HCT116 (cell line): ENCODE data around the gene CES3. TPM values are rescaled to one million over a fixed set of nuclear protein-coding genes. Genes with fewer than 3 reads are reported as not detected.

ENCODE experiments used
- ATAC-seq: fragments of 200-7000 bp; cut with Tn5 transposase; 2 replicates; pipeline ENCODE4 v1.9.1; 2020; ENCODE audit warnings: mild to moderate bottlenecking, moderate library complexity
- BruUV-seq: library from RNA; stranded (reverse); fragments of 400-500 nt; replicated peaks from 2 replicates; lab custom pipeline; 2021; lab: Mats Ljungman, UMichigan
- CTCF ChIA-PET: fragments of 300-600 bp; sonication (Branson Sonifier 250); formaldehyde crosslinking; loops from one replicate; lab custom pipeline; 2021; ENCODE audit warnings: antibody characterized with exemption; lab: Charles Lee
- POLR2A ChIA-PET: fragments of 300-600, 350-600 bp; sonication (Branson Sonifier 250); formaldehyde crosslinking; loops from one replicate; lab custom pipeline; 2021; ENCODE audit warnings: antibody characterized with exemption; lab: Charles Lee
- RAD21 ChIA-PET, 2 experiments: fragments of 300-600 bp; sonication (Branson Sonifier 250); formaldehyde crosslinking; loops; one replicate each; lab custom pipeline; 2023; ENCODE audit warnings: low total read pairs in 2 of 2; ENCODE audit not compliant: uncharacterized antibody in 2 of 2, unreplicated experiment in 2 of 2, low non-redundant PET in 1 of 2; lab: Charles Lee
- DNase-seq: peaks from one replicate; pipeline ENCODE4 v3.0.0-alpha.2; 2010; ENCODE audit warnings: low read depth, low spot score
- H2AFZ ChIP-seq: fragments of 200-600 bp; shearing (Covaris generic), sonication (generic); 2 replicates; pipeline ENCODE4 v1.6.1; 2017; ENCODE audit warnings: low read depth, mixed run types, mixed read lengths, antibody characterized with exemption, low read length; ENCODE audit not compliant: poor library complexity, severe bottlenecking
- H3K27ac ChIP-seq: 2 replicates; pipeline ENCODE4 v1.5.1; 2012; ENCODE audit warnings: low read depth, low read length
- H3K27me3 ChIP-seq: fragments of 200-600 bp; sonication (generic); 2 replicates; pipeline ENCODE4 v1.6.1; 2016; ENCODE audit warnings: mixed run types, low read length, mixed read lengths; ENCODE audit not compliant: insufficient read depth
- H3K36me3 ChIP-seq, 2 experiments: fragments of 200-500 bp in 1 of 2; fragments of 200-600 bp in 1 of 2; sonication (Bioruptor generic) in 1 of 2; sonication (generic) in 1 of 2; 2 replicates each; pipeline versions ENCODE4 v1.5.1 to v1.6.1; 2014 to 2016; ENCODE audit warnings: low read length in 2 of 2, inconsistent platforms in 1 of 2, mixed read lengths in 1 of 2, mixed run types in 1 of 2; ENCODE audit not compliant: insufficient read depth in 2 of 2, control insufficient read depth in 1 of 2
- H3K4me1 ChIP-seq, 2 experiments: fragments of 200-600 bp in 1 of 2; sonication (generic) in 1 of 2; 2 replicates each; pipeline versions ENCODE4 v1.5.1 to v1.6.1; 2012 to 2017; ENCODE audit warnings: low read length in 2 of 2, inconsistent platforms in 1 of 2, mild to moderate bottlenecking in 1 of 2, mixed read lengths in 1 of 2, mixed run types in 1 of 2, moderate library complexity in 1 of 2; ENCODE audit not compliant: insufficient read depth in 2 of 2, control insufficient read depth in 1 of 2
- H3K4me2 ChIP-seq: fragments of 200-600 bp; sonication (generic); 2 replicates; pipeline ENCODE4 v1.6.1; 2017; ENCODE audit warnings: mixed run types, low read length, mixed read lengths
- H3K4me3 ChIP-seq, 2 experiments: fragments of 200-600 bp in 1 of 2; sonication (generic) in 1 of 2; replicated peaks in 1 of 2; 2 replicates each; pipeline ENCODE4 v1.5.1; 2011 to 2016; ENCODE audit warnings: low read length in 2 of 2, control low read depth in 1 of 2, low read depth in 1 of 2, mild to moderate bottlenecking in 1 of 2, mixed read lengths in 1 of 2, mixed run types in 1 of 2
- H3K79me2 ChIP-seq: fragments of 200-600 bp; sonication (generic); 2 replicates; pipeline ENCODE4 v1.6.1; 2017; ENCODE audit warnings: mild to moderate bottlenecking, mixed run types, low read length, moderate library complexity, mixed read lengths; ENCODE audit not compliant: insufficient read depth
- H3K9ac ChIP-seq: fragments of 200-600 bp; sonication (generic); 2 replicates; pipeline ENCODE4 v1.6.1; 2016; ENCODE audit warnings: low read length, mixed read lengths
- H3K9me2 ChIP-seq: fragments of 200-600 bp; sonication (generic), shearing (Covaris generic); 2 replicates; pipeline ENCODE4 v1.6.1; 2017; ENCODE audit warnings: mixed run types, mild to moderate bottlenecking, moderate library complexity; ENCODE audit not compliant: insufficient read depth
- H3K9me3 ChIP-seq, 2 experiments: fragments of 200-500 bp in 1 of 2; fragments of 200-600 bp in 1 of 2; sonication (Bioruptor generic) in 1 of 2; sonication (generic) in 1 of 2; 2 replicates each; pipeline ENCODE4 v1.6.1; 2014 to 2017; ENCODE audit warnings: low read length in 2 of 2, mixed read lengths in 2 of 2, inconsistent platforms in 1 of 2, low read depth in 1 of 2, mild to moderate bottlenecking in 1 of 2, mixed run types in 1 of 2, moderate library complexity in 1 of 2; ENCODE audit not compliant: control insufficient read depth in 1 of 2, insufficient read depth in 1 of 2
- H4K20me1 ChIP-seq: fragments of 200-600 bp; sonication (generic), shearing (Covaris generic); 2 replicates; pipeline ENCODE4 v1.6.1; 2017; ENCODE audit warnings: mixed run types, mild to moderate bottlenecking, moderate library complexity; ENCODE audit not compliant: insufficient read depth
- CEBPB ChIP-seq: IDR thresholded peaks from 2 replicates; pipeline ENCODE4 v1.6.1; 2012; ENCODE audit warnings: low read depth
- EGR1 ChIP-seq: IDR thresholded peaks from 2 replicates; pipeline ENCODE4 v1.6.1; 2012; ENCODE audit warnings: low read depth
- EZH2phosphoT487 ChIP-seq: fragments of 200-600 bp; IDR thresholded peaks from 2 replicates; pipeline ENCODE4 v1.6.1; 2018; ENCODE audit warnings: antibody characterized with exemption, borderline replicate concordance
- JUND ChIP-seq: IDR thresholded peaks from 2 replicates; pipeline ENCODE4 v1.6.1; 2012
- POLR2A ChIP-seq: IDR thresholded peaks from 2 replicates; pipeline ENCODE4 v1.7.0; 2011; ENCODE audit warnings: borderline replicate concordance; ENCODE audit not compliant: insufficient read depth, insufficient read length; ENCODE audit errors: extremely low read depth
- RAD21 ChIP-seq: IDR thresholded peaks from 2 replicates; pipeline ENCODE4 v1.6.1; 2012; ENCODE audit warnings: low read depth, mild to moderate bottlenecking
- SIN3A ChIP-seq: IDR thresholded peaks from 2 replicates; pipeline ENCODE4 v1.6.1; 2012; ENCODE audit warnings: low read depth
- SP1 ChIP-seq: IDR thresholded peaks from 2 replicates; pipeline ENCODE4 v1.6.1; 2012; ENCODE audit warnings: low read depth
- YY1 ChIP-seq: IDR thresholded peaks from 2 replicates; pipeline ENCODE4 v1.6.1; 2011; ENCODE audit warnings: low read length, low read depth, moderate library complexity, mild to moderate bottlenecking; ENCODE audit not compliant: insufficient replicate concordance; ENCODE audit errors: extremely low read depth
- intact Hi-C: fragments of 100-400 bp; cut with micrococcal nuclease; formaldehyde crosslinking; loops from 2 replicates; pipeline ENCODE4 v1.10.0; 2022
- total RNA-seq: library from RNA; stranded (reverse); gene quantifications from one replicate; pipeline ENCODE4 v1.2.1, GENCODE V29; 2021; ENCODE audit not compliant: unreplicated experiment
- TF ChIP-seq, protein P1 (sequence below): IDR thresholded peaks from 2 replicates; pipeline ENCODE4 v1.6.1; 2011; ENCODE audit warnings: mild to moderate bottlenecking, low read length, moderate library complexity; ENCODE audit not compliant: insufficient replicate concordance; ENCODE audit errors: extremely low read depth
- TF ChIP-seq, protein P2 (sequence below): IDR thresholded peaks from 2 replicates; pipeline ENCODE4 v1.6.1; 2012
- TF ChIP-seq, protein P3 (sequence below): IDR thresholded peaks from 2 replicates; pipeline ENCODE4 v1.6.1; 2012; ENCODE audit warnings: low read depth

CES3 gene
- total RNA-seq, 1 experiment from 2014 or later = 10.8 TPM

DNA sequence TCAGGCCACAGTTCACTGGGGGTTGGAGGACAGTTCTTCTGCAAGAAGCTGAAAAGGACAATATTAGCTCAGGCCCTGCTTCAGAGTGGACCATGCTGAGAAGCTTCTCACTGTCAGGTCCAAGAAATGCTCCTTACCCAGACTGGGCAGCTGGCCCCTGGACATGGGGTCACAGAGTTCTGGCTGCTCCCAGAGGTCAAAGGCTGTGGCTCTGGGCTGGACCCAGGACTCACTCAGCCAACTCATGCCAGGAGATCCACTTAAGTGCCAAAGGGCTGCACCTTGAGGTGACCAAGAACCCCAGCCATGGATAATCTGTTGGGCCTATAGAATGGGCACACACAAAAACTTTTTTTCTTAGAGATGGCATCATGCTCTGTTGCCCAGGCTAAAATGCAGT lies 21.7 kb upstream of the CES3 start:
- H3K79me2 ChIP-seq = peaks cover 37% of the 10 kb centered on the region
- RAD21 ChIA-PET = no interaction called here
- peaks cover 29 to 33% of the 10 kb centered on the region in 2 experiments; a peak in 3 of 4 replicates for H3K36me3 ChIP-seq
- no peaks in the 10 kb centered on the region for H3K9me2 ChIP-seq
- BruUV-seq = no TSS peak
- ATAC-seq (no peak), DNase-seq (no peak)
- peaks cover 0 to 13% of the 10 kb centered on the region in 2 experiments; a peak in 2 of 4 replicates for H3K4me1 ChIP-seq
- H4K20me1 ChIP-seq = no peaks in the 10 kb centered on the region
- intact Hi-C loops = no loop called here
- no peaks in the 10 kb centered on the region for H3K27me3 ChIP-seq
- H3K4me2 ChIP-seq = no peak overlapping the region
- H3K9ac ChIP-seq = no peak overlapping the region
- H2AFZ ChIP-seq = no peak overlapping the region
- no peaks in the 10 kb centered on the region for H3K9me3 ChIP-seq
- no peak overlapping the region for H3K27ac ChIP-seq
- CTCF ChIA-PET = no interaction called here
- H3K4me3 ChIP-seq = no peak overlapping the region
- TF ChIP-seq POLR2A (no peak), CEBPB (no peak), EGR1 (no peak), SIN3A (no peak), JUND (no peak), EZH2phosphoT487 (no peak), RAD21 (no peak), SP1 (no peak), YY1 (no peak)
- TF ChIP-seq, protein P1, sequence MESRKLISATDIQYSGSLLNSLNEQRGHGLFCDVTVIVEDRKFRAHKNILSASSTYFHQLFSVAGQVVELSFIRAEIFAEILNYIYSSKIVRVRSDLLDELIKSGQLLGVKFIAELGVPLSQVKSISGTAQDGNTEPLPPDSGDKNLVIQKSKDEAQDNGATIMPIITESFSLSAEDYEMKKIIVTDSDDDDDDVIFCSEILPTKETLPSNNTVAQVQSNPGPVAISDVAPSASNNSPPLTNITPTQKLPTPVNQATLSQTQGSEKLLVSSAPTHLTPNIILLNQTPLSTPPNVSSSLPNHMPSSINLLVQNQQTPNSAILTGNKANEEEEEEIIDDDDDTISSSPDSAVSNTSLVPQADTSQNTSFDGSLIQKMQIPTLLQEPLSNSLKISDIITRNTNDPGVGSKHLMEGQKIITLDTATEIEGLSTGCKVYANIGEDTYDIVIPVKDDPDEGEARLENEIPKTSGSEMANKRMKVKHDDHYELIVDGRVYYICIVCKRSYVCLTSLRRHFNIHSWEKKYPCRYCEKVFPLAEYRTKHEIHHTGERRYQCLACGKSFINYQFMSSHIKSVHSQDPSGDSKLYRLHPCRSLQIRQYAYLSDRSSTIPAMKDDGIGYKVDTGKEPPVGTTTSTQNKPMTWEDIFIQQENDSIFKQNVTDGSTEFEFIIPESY = no peak
- TF ChIP-seq, protein P2, sequence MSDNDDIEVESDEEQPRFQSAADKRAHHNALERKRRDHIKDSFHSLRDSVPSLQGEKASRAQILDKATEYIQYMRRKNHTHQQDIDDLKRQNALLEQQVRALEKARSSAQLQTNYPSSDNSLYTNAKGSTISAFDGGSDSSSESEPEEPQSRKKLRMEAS = no peak
- TF ChIP-seq, protein P3, sequence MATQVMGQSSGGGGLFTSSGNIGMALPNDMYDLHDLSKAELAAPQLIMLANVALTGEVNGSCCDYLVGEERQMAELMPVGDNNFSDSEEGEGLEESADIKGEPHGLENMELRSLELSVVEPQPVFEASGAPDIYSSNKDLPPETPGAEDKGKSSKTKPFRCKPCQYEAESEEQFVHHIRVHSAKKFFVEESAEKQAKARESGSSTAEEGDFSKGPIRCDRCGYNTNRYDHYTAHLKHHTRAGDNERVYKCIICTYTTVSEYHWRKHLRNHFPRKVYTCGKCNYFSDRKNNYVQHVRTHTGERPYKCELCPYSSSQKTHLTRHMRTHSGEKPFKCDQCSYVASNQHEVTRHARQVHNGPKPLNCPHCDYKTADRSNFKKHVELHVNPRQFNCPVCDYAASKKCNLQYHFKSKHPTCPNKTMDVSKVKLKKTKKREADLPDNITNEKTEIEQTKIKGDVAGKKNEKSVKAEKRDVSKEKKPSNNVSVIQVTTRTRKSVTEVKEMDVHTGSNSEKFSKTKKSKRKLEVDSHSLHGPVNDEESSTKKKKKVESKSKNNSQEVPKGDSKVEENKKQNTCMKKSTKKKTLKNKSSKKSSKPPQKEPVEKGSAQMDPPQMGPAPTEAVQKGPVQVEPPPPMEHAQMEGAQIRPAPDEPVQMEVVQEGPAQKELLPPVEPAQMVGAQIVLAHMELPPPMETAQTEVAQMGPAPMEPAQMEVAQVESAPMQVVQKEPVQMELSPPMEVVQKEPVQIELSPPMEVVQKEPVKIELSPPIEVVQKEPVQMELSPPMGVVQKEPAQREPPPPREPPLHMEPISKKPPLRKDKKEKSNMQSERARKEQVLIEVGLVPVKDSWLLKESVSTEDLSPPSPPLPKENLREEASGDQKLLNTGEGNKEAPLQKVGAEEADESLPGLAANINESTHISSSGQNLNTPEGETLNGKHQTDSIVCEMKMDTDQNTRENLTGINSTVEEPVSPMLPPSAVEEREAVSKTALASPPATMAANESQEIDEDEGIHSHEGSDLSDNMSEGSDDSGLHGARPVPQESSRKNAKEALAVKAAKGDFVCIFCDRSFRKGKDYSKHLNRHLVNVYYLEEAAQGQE = no peak
- POLR2A ChIA-PET = no interaction called here
